COLO668 (cell line): ENCODE data around the gene MACROD2.

Experiments used
- DNase-seq: peaks from one replicate; lab custom pipeline; 2025; ENCODE audit not compliant: unreplicated experiment; lab: John Stamatoyannopoulos, UW

MACROD2 gene

GRCh38 chr20:14062171-14062570 lies 66.9 kb downstream of the MACROD2 start:
- DNase-seq, result no peak

- no peak for DNase-seq
Observed at GRCh38 chr20:14062786-14063185, 67.5 kb downstream of the MACROD2 start.

GRCh38 chr20:14064333-14064732 lies 69.0 kb downstream of the MACROD2 start:
- no peak for DNase-seq

- no peak for DNase-seq
Observed at GRCh38 chr20:14064921-14065320, 69.6 kb downstream of the MACROD2 start.

GRCh38 chr20:14065774-14066173 lies 70.5 kb downstream of the MACROD2 start:
- no peak for DNase-seq

GRCh38 chr20:14067603-14068002 lies 72.3 kb downstream of the MACROD2 start:
- DNase-seq, result no peak

GRCh38 chr20:14069796-14070195 lies 74.5 kb downstream of the MACROD2 start:
- DNase-seq, result no peak

GRCh38 chr20:14093652-14094051 lies 98.3 kb downstream of the MACROD2 start:
- peak; percentile 62 for DNase-seq

- no peak for DNase-seq
Observed at GRCh38 chr20:14098261-14098660, 102.9 kb downstream of the MACROD2 start.

GRCh38 chr20:14113416-14113815 lies 118.1 kb downstream of the MACROD2 start:
- DNase-seq, result no peak

- DNase-seq, result no peak
Observed at GRCh38 chr20:14114065-14114704, 118.9 kb downstream of the MACROD2 start.

GRCh38 chr20:14116037-14116436 lies 120.7 kb downstream of the MACROD2 start:
- DNase-seq, result no peak

GRCh38 chr20:14117768-14118167 lies 122.5 kb downstream of the MACROD2 start:
- DNase-seq, result no peak

- DNase-seq, result no peak
Observed at GRCh38 chr20:14126856-14127255, 131.5 kb downstream of the MACROD2 start.

GRCh38 chr20:14127514-14128223 lies 132.4 kb downstream of the MACROD2 start:
- no peak for DNase-seq

- no peak for DNase-seq
Observed at GRCh38 chr20:14134004-14134403, 138.7 kb downstream of the MACROD2 start.

- peak; percentile 82 for DNase-seq
Observed at GRCh38 chr20:14142171-14142570, 146.9 kb downstream of the MACROD2 start.

- no peak for DNase-seq
Observed at GRCh38 chr20:14142964-14143627, 147.8 kb downstream of the MACROD2 start.

- DNase-seq, result no peak
Observed at GRCh38 chr20:14148042-14148441, 152.7 kb downstream of the MACROD2 start.

GRCh38 chr20:14155361-14155760 lies 160.0 kb downstream of the MACROD2 start:
- no peak for DNase-seq

- DNase-seq, result no peak
Observed at GRCh38 chr20:14178528-14178927, 183.2 kb downstream of the MACROD2 start.

- DNase-seq, result no peak
Observed at GRCh38 chr20:14178952-14179351, 183.6 kb downstream of the MACROD2 start.
